Stimulated activated CD4-positive, alpha-beta T cell treated with anti-CD3 and anti-CD28 coated beads, Interleukin-12 subunit alpha, Interleukin-12 subunit beta, amount 100 ng/mL, for 24 hours (primary cell): Measurements from ENCODE around the gene ARHGAP26.
A peak's percentile ranks its signal among the peaks of the same experiment; 100 is the strongest.
"Not testable (repeated sequence)": the region's sequence is repeated elsewhere in the genome, so short reads cannot be mapped to it uniquely, and the experiment has no call there.

Source experiments
- DNase-seq, 2 experiments: peaks; one replicate each; pipeline ENCODE4 v3.0.0-alpha.2; 2020; ENCODE audit warnings: low read depth in 2 of 2

ARHGAP26 gene

GRCh38 chr5:143085319-143085917 is 315.2 kb downstream of the ARHGAP26 start:
- DNase-seq, result no peak

- DNase-seq, result no peak
These were observed 316.4 kb downstream of the ARHGAP26 start for GRCh38 chr5:143086546-143086907.

GRCh38 chr5:143086908-143087637 is 316.9 kb downstream of the ARHGAP26 start:
- DNase-seq, result no peak

GRCh38 chr5:143088702-143089101 is 318.5 kb downstream of the ARHGAP26 start:
- DNase-seq, result not testable (repeated sequence)

- DNase-seq, result not testable (repeated sequence)
These were observed 319.9 kb downstream of the ARHGAP26 start for GRCh38 chr5:143090044-143090443.

GRCh38 chr5:143092711-143093451 is 322.7 kb downstream of the ARHGAP26 start:
- DNase-seq, result not testable (repeated sequence)

GRCh38 chr5:143093452-143094086 is 323.4 kb downstream of the ARHGAP26 start:
- no peak for DNase-seq

GRCh38 chr5:143094087-143094521 is 323.9 kb downstream of the ARHGAP26 start:
- DNase-seq, result no peak

GRCh38 chr5:143094608-143095007 is 324.4 kb downstream of the ARHGAP26 start:
- DNase-seq, result not testable (repeated sequence)

GRCh38 chr5:143101121-143101520 is 330.9 kb downstream of the ARHGAP26 start:
- DNase-seq, result no peak

GRCh38 chr5:143101725-143102386 is 331.7 kb downstream of the ARHGAP26 start:
- DNase-seq, result peak; percentile 7 to 21

GRCh38 chr5:143102411-143102810 is 332.2 kb downstream of the ARHGAP26 start:
- DNase-seq, result no peak

- DNase-seq, result no peak
These were observed 335.2 kb downstream of the ARHGAP26 start for GRCh38 chr5:143105216-143105905.

- DNase-seq, result no peak
These were observed 336.0 kb downstream of the ARHGAP26 start for GRCh38 chr5:143106174-143106573.

GRCh38 chr5:143108498-143109128 is 338.4 kb downstream of the ARHGAP26 start:
- DNase-seq, result no peak

GRCh38 chr5:143110591-143110990 is 340.4 kb downstream of the ARHGAP26 start:
- no peak for DNase-seq

- no peak for DNase-seq
These were observed 341.6 kb downstream of the ARHGAP26 start for GRCh38 chr5:143111799-143112198.

- DNase-seq, result no peak
These were observed 343.3 kb downstream of the ARHGAP26 start for GRCh38 chr5:143113461-143113860.

- DNase-seq, result no peak
These were observed 344.3 kb downstream of the ARHGAP26 start for GRCh38 chr5:143114481-143114880.

GRCh38 chr5:143115381-143115780 is 345.2 kb downstream of the ARHGAP26 start:
- no peak for DNase-seq

GRCh38 chr5:143116814-143117213 is 346.6 kb downstream of the ARHGAP26 start:
- no peak for DNase-seq
